Endothelial cell (in vitro differentiated cells): Measurements from ENCODE around the gene DAPK2. TPM values are rescaled to one million over a fixed set of nuclear protein-coding genes. Genes with fewer than 3 reads are reported as not detected.
"Not testable (repeated sequence)": the region's sequence is repeated elsewhere in the genome, so short reads cannot be mapped to it uniquely, and the experiment has no call there.

ENCODE experiments used
- DNase-seq: peaks from one replicate; pipeline ENCODE4 v3.0.0; 2021; ENCODE audit warnings: low spot score
- H3K27ac Mint-ChIP-seq: one replicate; pipeline ENCODE4 v1.8.0; 2021; ENCODE audit warnings: mixed read lengths, inconsistent platforms; ENCODE audit not compliant: unreplicated experiment
- H3K27me3 Mint-ChIP-seq: one replicate; pipeline ENCODE4 v1.8.0; 2021; ENCODE audit warnings: mild to moderate bottlenecking, moderate library complexity, mixed read lengths, inconsistent platforms; ENCODE audit not compliant: unreplicated experiment
- H3K36me3 Mint-ChIP-seq: one replicate; pipeline ENCODE4 v1.8.0; 2021; ENCODE audit warnings: mild to moderate bottlenecking, low read depth, mixed read lengths, inconsistent platforms; ENCODE audit not compliant: unreplicated experiment
- H3K4me1 Mint-ChIP-seq: one replicate; pipeline ENCODE4 v1.8.0; 2021; ENCODE audit warnings: mild to moderate bottlenecking, mixed read lengths, inconsistent platforms; ENCODE audit not compliant: unreplicated experiment
- H3K4me3 Mint-ChIP-seq: one replicate; pipeline ENCODE4 v1.8.0; 2021; ENCODE audit warnings: mild to moderate bottlenecking, mixed read lengths, inconsistent platforms; ENCODE audit not compliant: unreplicated experiment
- H3K9me3 Mint-ChIP-seq: one replicate; pipeline ENCODE4 v1.8.0; 2021; ENCODE audit warnings: mixed read lengths, inconsistent platforms; ENCODE audit not compliant: unreplicated experiment
- total RNA-seq: library from RNA; stranded (reverse); fragmentation: NEBNext Ultra II Directional; extraction: Animal tissue kit (Norgen Biotek cat#: 25700); gene quantifications from one replicate; pipeline ENCODE4 v1.2.1, GENCODE V29; 2021; ENCODE audit not compliant: unreplicated experiment
- TF ChIP-seq, protein P1 (sequence below): fragments of 200-600 bp; sonication (generic); IDR thresholded peaks from one replicate; pipeline ENCODE4 v1.5.0; 2021; ENCODE audit warnings: antibody characterized with exemption; ENCODE audit not compliant: unreplicated experiment

The DAPK2 gene
- total RNA-seq, 1 donor from 2014 or later: 10.0 TPM

DNA sequence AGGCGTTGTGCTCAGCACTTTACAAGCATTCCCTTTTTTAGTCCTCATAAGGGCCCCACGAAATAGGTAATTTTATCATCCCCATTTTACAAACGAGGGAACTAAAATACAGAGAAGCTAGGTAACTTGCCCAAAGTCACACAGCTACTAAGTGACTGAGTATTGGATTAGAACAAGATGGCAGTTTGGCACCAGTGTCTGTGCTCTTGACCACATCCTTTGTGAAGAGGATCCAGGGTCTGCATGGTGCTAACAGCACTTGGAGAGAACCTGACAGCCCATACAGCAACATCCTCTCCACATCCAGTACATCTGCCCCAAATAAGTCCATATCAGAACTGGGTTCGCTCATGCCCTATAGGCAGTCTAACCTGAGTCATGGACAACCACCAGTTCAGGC, 21.8 kb upstream of the DAPK2 start:
- TF ChIP-seq, protein P1, sequence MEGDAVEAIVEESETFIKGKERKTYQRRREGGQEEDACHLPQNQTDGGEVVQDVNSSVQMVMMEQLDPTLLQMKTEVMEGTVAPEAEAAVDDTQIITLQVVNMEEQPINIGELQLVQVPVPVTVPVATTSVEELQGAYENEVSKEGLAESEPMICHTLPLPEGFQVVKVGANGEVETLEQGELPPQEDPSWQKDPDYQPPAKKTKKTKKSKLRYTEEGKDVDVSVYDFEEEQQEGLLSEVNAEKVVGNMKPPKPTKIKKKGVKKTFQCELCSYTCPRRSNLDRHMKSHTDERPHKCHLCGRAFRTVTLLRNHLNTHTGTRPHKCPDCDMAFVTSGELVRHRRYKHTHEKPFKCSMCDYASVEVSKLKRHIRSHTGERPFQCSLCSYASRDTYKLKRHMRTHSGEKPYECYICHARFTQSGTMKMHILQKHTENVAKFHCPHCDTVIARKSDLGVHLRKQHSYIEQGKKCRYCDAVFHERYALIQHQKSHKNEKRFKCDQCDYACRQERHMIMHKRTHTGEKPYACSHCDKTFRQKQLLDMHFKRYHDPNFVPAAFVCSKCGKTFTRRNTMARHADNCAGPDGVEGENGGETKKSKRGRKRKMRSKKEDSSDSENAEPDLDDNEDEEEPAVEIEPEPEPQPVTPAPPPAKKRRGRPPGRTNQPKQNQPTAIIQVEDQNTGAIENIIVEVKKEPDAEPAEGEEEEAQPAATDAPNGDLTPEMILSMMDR: no peak
- Mint-ChIP-seq H3K9me3 (no peaks in the 10 kb centered on the region), H3K4me1 (no peaks in the 10 kb centered on the region), H3K4me3 (no peak overlapping the region), H3K27ac (no peak overlapping the region), H3K36me3 (peaks cover 8% of the 10 kb centered on the region), H3K27me3 (no peaks in the 10 kb centered on the region)
- DNase-seq: no peak

GRCh38 chr15:64067564-64068030, 21.3 kb upstream of the DAPK2 start:
- H3K4me3 Mint-ChIP-seq: no peak overlapping the region
- H3K27me3 Mint-ChIP-seq: no peaks in the 10 kb centered on the region
- H3K4me1 Mint-ChIP-seq: no peaks in the 10 kb centered on the region

DNA sequence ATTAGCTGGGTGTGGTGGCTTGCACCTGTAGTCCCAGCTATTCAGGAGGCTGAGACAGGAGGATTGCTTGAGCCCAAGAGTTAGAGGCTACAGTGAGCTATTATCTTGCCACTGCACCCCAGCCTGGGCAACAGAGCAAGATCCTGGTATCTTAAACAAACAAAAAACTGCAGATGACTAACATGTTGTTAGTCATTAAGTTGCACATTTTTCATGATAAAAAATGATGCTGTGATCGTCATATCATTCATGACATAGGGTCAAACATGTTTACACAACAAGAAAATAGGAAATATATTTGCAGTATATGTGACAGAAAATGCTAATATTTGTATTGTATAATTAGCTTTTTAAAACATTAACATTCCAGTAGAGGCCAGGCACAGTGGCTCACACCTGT, 20.2 kb upstream of the DAPK2 start:
- H3K4me1 Mint-ChIP-seq: no peaks in the 10 kb centered on the region
- no peaks in the 10 kb centered on the region for H3K9me3 Mint-ChIP-seq
- H3K27ac Mint-ChIP-seq: no peak overlapping the region
- H3K27me3 Mint-ChIP-seq: no peaks in the 10 kb centered on the region
- DNase-seq: no peak
- H3K4me3 Mint-ChIP-seq: no peak overlapping the region
- TF ChIP-seq, protein P1: no peak
- H3K36me3 Mint-ChIP-seq: no peaks in the 10 kb centered on the region

More at GRCh38 chr15:64067564-64068030, 21.3 kb upstream of the DAPK2 start:
- H3K27ac Mint-ChIP-seq: no peak overlapping the region
- peak; percentile 77 for DNase-seq
- TF ChIP-seq, protein P1: peak; percentile 84
- H3K36me3 Mint-ChIP-seq: peaks cover 6% of the 10 kb centered on the region
- H3K9me3 Mint-ChIP-seq: no peaks in the 10 kb centered on the region

GRCh38 chr15:64060716-64061115, 14.4 kb upstream of the DAPK2 start:
- DNase-seq: no peak
- Mint-ChIP-seq H3K27ac (no peak overlapping the region), H3K4me3 (no peak overlapping the region), H3K36me3 (no peaks in the 10 kb centered on the region), H3K9me3 (no peaks in the 10 kb centered on the region), H3K4me1 (no peaks in the 10 kb centered on the region), H3K27me3 (no peaks in the 10 kb centered on the region)
- TF ChIP-seq, protein P1: no peak

DNA sequence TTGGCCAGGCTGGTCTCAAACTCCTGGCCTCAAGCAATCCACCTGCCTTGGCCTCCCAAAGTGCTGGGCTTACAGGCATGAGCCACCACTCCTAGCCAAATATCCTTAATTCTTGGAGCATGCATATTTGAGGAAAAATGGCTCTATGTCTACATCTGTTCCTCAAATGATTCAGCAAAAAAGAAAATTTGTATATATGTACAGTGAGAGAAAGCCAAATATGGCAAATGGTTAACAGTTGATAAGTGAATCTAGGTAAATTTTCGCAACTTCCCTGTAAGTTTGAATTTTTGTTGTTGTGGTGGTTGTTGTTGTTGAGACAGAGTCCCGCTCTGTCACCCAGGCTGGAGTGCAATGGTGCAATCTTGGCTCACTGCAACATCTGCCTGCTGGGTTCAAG, 12.8 kb upstream of the DAPK2 start:
- H3K4me3 Mint-ChIP-seq, DNase-seq, H3K27ac Mint-ChIP-seq, H3K9me3 Mint-ChIP-seq, H3K36me3 Mint-ChIP-seq, H3K4me1 Mint-ChIP-seq, H3K27me3 Mint-ChIP-seq: not testable (repeated sequence)
